ENCODE measurements around the gene TCF15. TPM values are rescaled to one million over a fixed set of nuclear protein-coding genes. Genes with fewer than 3 reads are reported as not detected.

The TCF15 gene, protein sequence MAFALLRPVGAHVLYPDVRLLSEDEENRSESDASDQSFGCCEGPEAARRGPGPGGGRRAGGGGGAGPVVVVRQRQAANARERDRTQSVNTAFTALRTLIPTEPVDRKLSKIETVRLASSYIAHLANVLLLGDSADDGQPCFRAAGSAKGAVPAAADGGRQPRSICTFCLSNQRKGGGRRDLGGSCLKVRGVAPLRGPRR
- total RNA-seq, result not detected in 2 replicates

DNA sequence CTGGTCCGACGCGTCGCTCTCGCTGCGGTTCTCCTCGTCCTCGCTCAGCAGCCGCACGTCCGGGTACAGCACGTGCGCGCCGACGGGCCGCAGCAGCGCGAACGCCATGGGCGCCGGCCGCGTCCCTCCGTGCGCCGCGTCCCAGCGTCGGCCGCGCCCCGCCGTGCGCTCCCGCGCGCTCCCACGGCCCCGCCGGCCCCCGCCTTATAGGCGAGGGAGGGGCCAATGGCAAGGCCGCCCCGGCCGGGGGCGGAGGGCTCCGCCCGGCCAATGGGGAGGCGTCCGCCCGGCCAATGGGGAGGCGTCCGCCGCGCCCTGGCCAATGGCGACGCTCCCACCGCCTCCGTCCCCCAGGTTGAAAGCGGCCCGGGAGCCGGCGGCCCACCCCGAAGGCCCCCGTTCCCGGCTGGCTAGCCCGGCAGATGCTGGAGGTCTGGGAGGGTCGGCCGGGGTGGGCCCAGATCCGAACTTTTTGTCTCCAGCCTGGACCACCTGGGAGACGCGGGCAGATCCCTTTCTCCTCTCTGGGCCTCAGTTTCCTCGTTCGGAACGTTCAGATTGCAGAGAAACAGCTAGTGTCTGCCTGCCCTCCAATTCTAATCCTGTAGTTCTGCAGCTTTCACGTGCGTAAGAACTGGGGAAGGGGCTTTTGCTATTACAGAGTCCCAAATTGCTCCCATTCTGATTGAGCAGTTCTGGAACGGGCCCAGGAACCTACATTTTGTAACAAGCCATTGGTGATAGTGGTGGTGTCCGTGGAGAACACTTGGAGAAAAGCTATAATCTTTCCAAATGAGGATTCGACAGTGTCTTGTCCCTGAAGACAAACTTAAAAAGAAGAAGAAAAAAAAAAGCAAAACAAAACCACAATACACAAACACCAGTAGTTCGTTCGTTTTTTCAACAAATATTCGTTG is at the start of gene TCF15:
Gene TCF15 (minus strand): TSS at position 180 of the 917 bp plus-strand sequence. CDS start 72 bp downstream, at position 108.

GRCh38 chr20:653110-653589 is 43.0 kb upstream of the TCF15 start, which contains the start of gene SRXN1:
Gene SRXN1 (minus strand): TSS chr20:653200. CDS start chr20:653185, 15 bp downstream.

Other genes with a start within 250 kb of the TCF15 start
- 34.2 and 202 TPM in 2 replicates for gene TRIB3, start 229.5 kb downstream of the TCF15 start, total RNA-seq
- gene RBCK1, start 202.0 kb downstream of the TCF15 start, total RNA-seq, result 115 and 128 TPM in 2 replicates
- gene TBC1D20, start 147.8 kb downstream of the TCF15 start, total RNA-seq, result 27.2 and 32.7 TPM in 2 replicates
- 84.4 and 94.3 TPM in 2 replicates for gene CSNK2A1, start 66.5 kb downstream of the TCF15 start, total RNA-seq
- gene SRXN1, start 42.9 kb upstream of the TCF15 start, total RNA-seq, result 47.9 and 70.2 TPM in 2 replicates
- not detected in 2 replicates for gene SCRT2, start 65.5 kb upstream of the TCF15 start, total RNA-seq
- not detected in 2 replicates for gene SLC52A3, start 158.2 kb upstream of the TCF15 start, total RNA-seq
- 1.8 and 4.7 TPM in 2 replicates for gene FAM110A, start 223.4 kb upstream of the TCF15 start, total RNA-seq